Esophagus muscularis mucosa (tissue), 3 donors: ENCODE results near the gene RALGAPA1.

Source experiments
- POLR2A ChIP-seq: fragments of 450-650 bp; IDR thresholded peaks from one replicate; pipeline ENCODE4 v1.6.1; 2017; ENCODE audit warnings: antibody characterized with exemption, moderate library complexity, mild to moderate bottlenecking, low read depth
- POLR2AphosphoS5 ChIP-seq, 2 donors: sonication (generic); formaldehyde crosslinking; IDR thresholded peaks; one replicate each; pipeline ENCODE4 v1.6.1; 2017; ENCODE audit warnings: antibody characterized with exemption in 2 of 2
- TF ChIP-seq, protein P1 (sequence below), 3 experiments: fragments of 200-600 bp in 2 of 3; fragments of 450-650 bp in 1 of 3; sonication (generic) in 2 of 3; IDR thresholded peaks; one replicate each; pipeline ENCODE4 v1.5.1; 2017 to 2019; ENCODE audit warnings: antibody characterized with exemption in 3 of 3, mild to moderate bottlenecking in 2 of 3, moderate library complexity in 1 of 3

- TF ChIP-seq, protein P1, sequence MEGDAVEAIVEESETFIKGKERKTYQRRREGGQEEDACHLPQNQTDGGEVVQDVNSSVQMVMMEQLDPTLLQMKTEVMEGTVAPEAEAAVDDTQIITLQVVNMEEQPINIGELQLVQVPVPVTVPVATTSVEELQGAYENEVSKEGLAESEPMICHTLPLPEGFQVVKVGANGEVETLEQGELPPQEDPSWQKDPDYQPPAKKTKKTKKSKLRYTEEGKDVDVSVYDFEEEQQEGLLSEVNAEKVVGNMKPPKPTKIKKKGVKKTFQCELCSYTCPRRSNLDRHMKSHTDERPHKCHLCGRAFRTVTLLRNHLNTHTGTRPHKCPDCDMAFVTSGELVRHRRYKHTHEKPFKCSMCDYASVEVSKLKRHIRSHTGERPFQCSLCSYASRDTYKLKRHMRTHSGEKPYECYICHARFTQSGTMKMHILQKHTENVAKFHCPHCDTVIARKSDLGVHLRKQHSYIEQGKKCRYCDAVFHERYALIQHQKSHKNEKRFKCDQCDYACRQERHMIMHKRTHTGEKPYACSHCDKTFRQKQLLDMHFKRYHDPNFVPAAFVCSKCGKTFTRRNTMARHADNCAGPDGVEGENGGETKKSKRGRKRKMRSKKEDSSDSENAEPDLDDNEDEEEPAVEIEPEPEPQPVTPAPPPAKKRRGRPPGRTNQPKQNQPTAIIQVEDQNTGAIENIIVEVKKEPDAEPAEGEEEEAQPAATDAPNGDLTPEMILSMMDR (IDR thresholded peaks at IDR 0.05), result no peak
- TF ChIP-seq POLR2A (no peak), POLR2AphosphoS5 (IDR thresholded peaks at IDR 0.05) (no peak)
These were observed 13.4 kb upstream of the RALGAPA1 start for GRCh38 chr14:35822501-35822900.
